ENCODE data around the gene SCRN1. TPM values are rescaled to one million over a fixed set of nuclear protein-coding genes. Genes with fewer than 3 reads are reported as not detected.

The SCRN1 gene
- total and polyA plus RNA-seq, 2 experiments from 2014 or later: 15.2 to 66.7 TPM

- TF ChIP-seq ZNF462 (CRISPR knock-in tag; IDR thresholded peaks at IDR 0.05) (no peak), STAT1 (IDR thresholded peaks at IDR 0.05; ENCODE audit: unreplicated experiment) (no peak), REST (IDR thresholded peaks at IDR 0.05; ENCODE audit: unreplicated experiment) (no peak), CTCF (conservative IDR thresholded peaks at IDR 0.05; ENCODE audit: low read depth in 2 of 2) (no peak), EZH2phosphoT487 (IDR thresholded peaks at IDR 0.05; ENCODE audit: unreplicated experiment) (no peak)
Observed at GRCh38 chr7:29980151-29980550, 9.4 kb downstream of the SCRN1 start (continued).

Measured in GM23338 (cell line).